Lower lobe of right lung (tissue), 2 donors: ENCODE results near the gene VPS8. TPM values are rescaled to one million over a fixed set of nuclear protein-coding genes. Genes with fewer than 3 reads are reported as not detected.

Source experiments
- ATAC-seq, 2 donors: fragments of 200-7000 bp; cut with Tn5 transposase; one replicate each; pipeline ENCODE4 v1.9.1; 2020 to 2022; ENCODE audit warnings: mild to moderate bottlenecking in 2 of 2, moderate library complexity in 2 of 2
- DNase-seq: peaks from one replicate; pipeline ENCODE4 v3.0.0-alpha.2; 2020
- H3K27ac ChIP-seq: fragments of 200-600 bp; one replicate; pipeline ENCODE4 v1.8.0; 2022
- H3K27me3 ChIP-seq: fragments of 200-600 bp; one replicate; pipeline ENCODE4 v1.8.0; 2022; ENCODE audit warnings: low read depth
- H3K36me3 ChIP-seq: fragments of 200-600 bp; one replicate; pipeline ENCODE4 v1.8.0; 2022; ENCODE audit warnings: mild to moderate bottlenecking
- H3K4me1 ChIP-seq: fragments of 200-600 bp; one replicate; pipeline ENCODE4 v1.8.0; 2022
- H3K4me3 ChIP-seq: fragments of 200-600 bp; one replicate; pipeline ENCODE4 v1.8.0; 2022; ENCODE audit warnings: mild to moderate bottlenecking
- H3K9me3 ChIP-seq: fragments of 200-600 bp; one replicate; pipeline ENCODE4 v1.8.0; 2022
- intact Hi-C: fragments of 100-400 bp; cut with DNase I; formaldehyde crosslinking; loops from one replicate; pipeline ENCODE4 v1.11.0; 2022
- total RNA-seq: library from RNA; stranded (reverse); fragmentation: NEBNext Ultra II Directional; extraction: Animal tissue kit (Norgen Biotek cat#: 25700); gene quantifications from one replicate; pipeline ENCODE4 v1.2.1, GENCODE V29; 2021
- TF ChIP-seq, protein P1 (sequence below): fragments of 200-600 bp; IDR thresholded peaks from one replicate; pipeline ENCODE4 v1.8.0; 2022; ENCODE audit warnings: antibody characterized with exemption, mild to moderate bottlenecking
- donor health status: DM: no; HTN: yes; CAD: no; lungs with severe emphysema.

Gene VPS8
- total RNA-seq, 1 donor from 2014 or later = 84.7 TPM

DNA sequence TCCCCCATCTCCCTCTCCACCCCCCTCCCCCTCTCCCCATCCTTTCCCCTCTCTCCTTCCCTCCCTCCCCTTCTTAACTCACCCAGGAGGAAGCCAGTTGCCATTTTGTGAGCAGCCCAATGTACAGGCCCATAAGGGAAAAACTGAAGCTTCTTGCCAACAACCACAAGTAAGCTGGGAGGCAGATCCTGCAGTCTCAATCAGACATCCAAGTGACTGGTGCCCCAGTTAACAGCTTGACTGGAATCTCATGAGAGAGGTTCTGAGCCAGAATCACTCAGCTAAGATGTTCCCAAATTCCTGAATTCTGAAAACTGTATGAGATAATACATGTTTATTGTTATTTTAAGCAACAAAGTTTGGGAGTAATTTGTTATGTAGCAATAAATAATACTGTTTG, 250.2 kb downstream of the VPS8 start:
- intact Hi-C loops = no loop called here
- Histone ChIP-seq H3K27me3 (no peaks in the 10 kb centered on the region), H3K27ac (no peak overlapping the region), H3K4me3 (no peak overlapping the region), H3K4me1 (no peaks in the 10 kb centered on the region), H3K9me3 (peaks cover 7% of the 10 kb centered on the region), H3K36me3 (no peaks in the 10 kb centered on the region)
- TF ChIP-seq, protein P1, sequence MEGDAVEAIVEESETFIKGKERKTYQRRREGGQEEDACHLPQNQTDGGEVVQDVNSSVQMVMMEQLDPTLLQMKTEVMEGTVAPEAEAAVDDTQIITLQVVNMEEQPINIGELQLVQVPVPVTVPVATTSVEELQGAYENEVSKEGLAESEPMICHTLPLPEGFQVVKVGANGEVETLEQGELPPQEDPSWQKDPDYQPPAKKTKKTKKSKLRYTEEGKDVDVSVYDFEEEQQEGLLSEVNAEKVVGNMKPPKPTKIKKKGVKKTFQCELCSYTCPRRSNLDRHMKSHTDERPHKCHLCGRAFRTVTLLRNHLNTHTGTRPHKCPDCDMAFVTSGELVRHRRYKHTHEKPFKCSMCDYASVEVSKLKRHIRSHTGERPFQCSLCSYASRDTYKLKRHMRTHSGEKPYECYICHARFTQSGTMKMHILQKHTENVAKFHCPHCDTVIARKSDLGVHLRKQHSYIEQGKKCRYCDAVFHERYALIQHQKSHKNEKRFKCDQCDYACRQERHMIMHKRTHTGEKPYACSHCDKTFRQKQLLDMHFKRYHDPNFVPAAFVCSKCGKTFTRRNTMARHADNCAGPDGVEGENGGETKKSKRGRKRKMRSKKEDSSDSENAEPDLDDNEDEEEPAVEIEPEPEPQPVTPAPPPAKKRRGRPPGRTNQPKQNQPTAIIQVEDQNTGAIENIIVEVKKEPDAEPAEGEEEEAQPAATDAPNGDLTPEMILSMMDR = no peak
- no peak for DNase-seq
- ATAC-seq = no peak

DNA sequence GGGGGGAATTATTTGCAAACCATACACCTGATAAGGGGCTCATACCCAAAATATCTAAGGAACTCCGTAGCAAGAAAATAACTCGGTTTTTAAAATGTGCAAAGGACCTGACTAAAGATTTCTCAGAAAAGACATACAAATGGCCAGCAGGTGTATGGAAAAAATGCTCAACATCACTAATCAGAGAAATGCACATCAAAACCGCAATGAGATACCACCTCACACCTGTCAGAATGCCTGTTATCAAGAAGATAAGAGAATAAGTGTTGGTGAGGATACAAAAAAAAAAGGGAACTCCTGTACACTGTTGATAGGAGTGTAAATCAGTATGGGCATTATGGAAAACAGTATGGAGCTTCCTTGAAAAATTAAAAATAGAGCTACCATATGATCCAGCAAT, 251.5 kb downstream of the VPS8 start:
- H3K4me3 ChIP-seq = no peak overlapping the region
- DNase-seq = no peak
- H3K36me3 ChIP-seq = no peaks in the 10 kb centered on the region
- ATAC-seq = no peak
- no peaks in the 10 kb centered on the region for H3K9me3 ChIP-seq
- no peak overlapping the region for H3K27ac ChIP-seq
- intact Hi-C loops = no loop called here
- no peaks in the 10 kb centered on the region for H3K4me1 ChIP-seq
- TF ChIP-seq, protein P1 = no peak
- no peaks in the 10 kb centered on the region for H3K27me3 ChIP-seq

DNA sequence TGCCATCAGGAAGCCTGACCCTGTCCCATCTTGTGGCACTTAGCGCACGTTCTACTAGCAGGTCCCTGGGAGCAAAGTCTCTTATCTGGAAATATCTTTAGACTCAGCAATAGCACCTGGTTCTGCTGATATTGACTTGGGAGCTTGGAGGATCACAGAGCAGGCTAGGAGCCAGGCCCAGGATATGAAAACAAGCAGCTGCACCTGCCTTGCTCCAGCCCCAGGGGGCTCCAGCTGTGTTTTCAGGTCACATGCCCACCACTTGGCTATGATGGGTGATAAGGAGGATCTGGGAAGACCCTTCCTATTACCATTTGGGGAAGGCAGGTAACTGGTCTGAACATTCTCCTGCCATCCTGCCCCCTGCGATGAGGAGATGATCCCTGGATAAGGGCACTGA, 253.1 kb downstream of the VPS8 start:
- H3K4me3 ChIP-seq = no peak overlapping the region
- no peaks in the 10 kb centered on the region for H3K9me3 ChIP-seq
- ATAC-seq = no peak
- intact Hi-C loops = no loop called here
- H3K36me3 ChIP-seq = no peaks in the 10 kb centered on the region
- no peak for DNase-seq
- no peaks in the 10 kb centered on the region for H3K4me1 ChIP-seq
- TF ChIP-seq, protein P1 = no peak
- no peak overlapping the region for H3K27ac ChIP-seq
- no peaks in the 10 kb centered on the region for H3K27me3 ChIP-seq

DNA sequence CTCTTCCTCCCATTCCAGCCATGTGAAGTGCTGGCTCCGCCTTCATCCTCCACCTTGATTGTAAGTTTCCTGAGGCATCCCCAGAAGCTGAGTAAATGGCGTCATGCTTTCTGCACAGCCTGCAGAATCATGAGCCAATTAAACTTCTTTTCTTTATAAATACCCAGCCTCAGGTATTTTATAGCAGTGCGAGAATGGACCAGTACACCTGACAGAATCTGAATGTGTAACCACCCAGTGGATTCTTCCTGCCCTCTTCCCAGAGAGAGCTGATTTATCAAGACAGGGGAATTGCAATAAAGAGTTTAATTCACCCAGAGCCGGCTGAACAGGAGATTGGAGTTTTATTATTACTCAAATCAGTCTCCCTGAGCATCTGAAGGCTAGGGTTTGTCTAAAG, 254.3 kb downstream of the VPS8 start:
- no peak overlapping the region for H3K4me3 ChIP-seq
- H3K27me3 ChIP-seq = no peaks in the 10 kb centered on the region
- TF ChIP-seq, protein P1 = no peak

DNA sequence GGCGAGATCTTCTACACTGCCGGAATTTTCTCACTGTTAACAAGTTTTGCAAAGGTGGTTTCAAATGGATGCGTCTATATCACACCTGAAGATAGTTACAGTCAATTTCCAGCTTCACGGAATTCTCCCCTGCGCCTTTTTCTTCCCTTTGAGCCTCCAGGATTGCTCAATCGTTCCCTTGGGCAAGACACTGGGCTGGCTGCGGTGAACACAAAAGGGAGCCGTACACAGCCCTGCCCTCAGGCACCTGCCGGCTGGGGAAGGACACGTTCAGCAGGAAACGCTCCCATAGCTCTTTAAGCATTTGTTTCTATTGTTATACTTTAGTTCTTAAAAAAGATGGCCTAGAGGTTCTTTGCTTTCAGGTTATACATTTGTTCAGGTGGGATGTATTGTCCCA, 255.2 kb downstream of the VPS8 start:
- no peaks in the 10 kb centered on the region for H3K36me3 ChIP-seq
- ATAC-seq = no peak
- no peaks in the 10 kb centered on the region for H3K9me3 ChIP-seq
- no peak overlapping the region for H3K4me3 ChIP-seq
- no peak overlapping the region for H3K27ac ChIP-seq
- H3K27me3 ChIP-seq = no peaks in the 10 kb centered on the region
- DNase-seq = no peak
- intact Hi-C loops = no loop called here
- TF ChIP-seq, protein P1 = no peak
- H3K4me1 ChIP-seq = no peaks in the 10 kb centered on the region

More for the DNA sequence above, 254.3 kb downstream of the VPS8 start:
- no peak for ATAC-seq
- H3K27ac ChIP-seq = no peak overlapping the region
- DNase-seq = no peak
- intact Hi-C loops = no loop called here
- H3K4me1 ChIP-seq = no peaks in the 10 kb centered on the region
- no peaks in the 10 kb centered on the region for H3K9me3 ChIP-seq
- H3K36me3 ChIP-seq = no peaks in the 10 kb centered on the region
